Kidney glomerular epithelial cell (primary cell): ENCODE data around the gene PEDS1.
"Not testable (repeated sequence)": the region's sequence is repeated elsewhere in the genome, so short reads cannot be mapped to it uniquely, and the experiment has no call there.

ENCODE experiments used
- DNase-seq: peaks from one replicate; lab custom pipeline; 2025; lab: John Stamatoyannopoulos, UW

PEDS1 gene

GRCh38 chr20:50112512-50113419, 40.8 kb downstream of the PEDS1 start, which contains the start of gene UBE2V1:
Gene UBE2V1 (minus strand): TSS chr20:50113150. CDS start chr20:50113128, 22 bp downstream.
- peak; percentile 68 for DNase-seq

GRCh38 chr20:50111829-50112495, 41.6 kb downstream of the PEDS1 start:
- DNase-seq: no peak

DNA sequence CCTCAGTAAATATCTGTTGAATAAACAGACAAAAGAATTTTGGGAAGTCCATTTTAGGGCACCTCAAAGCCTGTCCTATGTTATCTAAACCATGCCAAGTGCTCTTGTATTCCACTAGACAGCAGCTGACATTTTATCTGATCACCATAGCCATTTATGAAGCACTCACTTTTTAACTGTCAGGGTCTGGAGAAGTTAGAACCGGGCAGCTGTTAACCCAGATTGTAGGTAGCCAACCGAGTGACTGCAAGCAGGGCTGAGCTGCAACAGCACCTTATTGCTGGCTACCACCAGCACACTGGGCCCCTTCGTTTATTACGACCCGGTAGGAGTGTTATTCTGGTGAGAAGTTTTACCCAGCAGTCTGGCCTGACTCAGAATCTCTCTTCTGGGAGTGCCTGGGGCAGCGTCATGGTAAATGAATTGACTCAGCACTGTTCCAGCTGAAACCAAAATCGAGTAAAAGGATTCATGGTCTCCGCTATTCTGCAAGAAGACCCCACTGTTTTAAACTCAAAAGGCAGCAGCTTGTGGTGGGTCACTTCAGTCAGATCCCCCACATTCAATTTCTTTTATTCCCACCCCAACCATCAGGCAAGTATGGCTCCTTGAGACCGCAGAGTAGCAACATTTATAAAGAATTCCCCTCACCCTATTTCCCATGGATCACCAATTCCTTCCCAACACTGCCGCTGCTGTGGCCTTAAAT, 42.2 kb downstream of the PEDS1 start:
- peak; percentile 14 for DNase-seq

- DNase-seq: peak; percentile 36
Measured at GRCh38 chr20:50110141-50111047, 43.1 kb downstream of the PEDS1 start.

DNA sequence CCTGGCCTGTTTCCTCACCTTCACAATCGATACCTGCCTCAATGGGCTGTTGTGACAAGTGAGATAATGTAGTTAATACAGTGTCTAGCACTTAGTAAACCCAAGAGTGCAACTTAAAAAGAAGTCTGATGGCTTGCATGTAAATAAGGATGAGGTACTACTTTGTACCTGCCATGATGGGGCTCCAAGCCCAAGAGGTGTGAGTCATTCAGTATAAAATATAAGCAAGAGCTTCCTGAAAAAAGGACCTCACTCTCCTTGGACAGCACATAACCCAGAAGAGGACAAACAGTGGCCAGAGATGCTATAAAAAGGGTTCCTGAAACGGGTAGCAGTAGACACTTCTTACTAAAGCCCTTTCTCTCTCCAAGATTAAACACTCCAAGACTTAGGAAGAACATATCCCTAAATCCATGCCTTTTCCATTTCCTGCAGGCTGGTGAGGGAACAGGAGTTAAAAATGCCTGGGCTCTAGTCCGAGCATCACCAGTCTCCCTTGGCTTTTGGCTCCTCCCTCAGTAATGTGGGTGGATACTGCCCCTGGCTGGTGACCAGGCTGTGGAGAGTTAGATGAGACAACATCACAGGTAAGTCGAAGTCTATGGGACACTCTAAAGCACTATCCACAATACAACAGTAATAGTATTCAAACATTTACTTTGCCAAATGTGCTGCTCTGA, 44.8 kb downstream of the PEDS1 start:
- no peak for DNase-seq

GRCh38 chr20:50107796-50108331, 45.7 kb downstream of the PEDS1 start:
- DNase-seq: no peak

- no peak for DNase-seq
Measured at GRCh38 chr20:50107086-50107660, 46.4 kb downstream of the PEDS1 start.

GRCh38 chr20:50106669-50107068, 46.9 kb downstream of the PEDS1 start:
- DNase-seq: not testable (repeated sequence)
